MM.1S (cell line): Measurements from ENCODE around the gene CHMP4A.

Experiments used
- DNase-seq: peaks from one replicate; pipeline ENCODE4 v3.0.0-alpha.2; 2015
- H2AFZ ChIP-seq: fragments of 300-600 bp; sonication (generic); 2 replicates; pipeline ENCODE4 v1.6.0; 2016; ENCODE audit warnings: antibody characterized with exemption, low read length
- H3F3A ChIP-seq: fragments of 300-600 bp; sonication (generic); 2 replicates; pipeline ENCODE4 v1.6.1; 2016; ENCODE audit warnings: mild to moderate bottlenecking, antibody characterized with exemption, low read length, moderate library complexity, mixed read lengths; ENCODE audit not compliant: insufficient read depth
- H3K27ac ChIP-seq: fragments of 300-600 bp; sonication (generic); 2 replicates; pipeline ENCODE4 v1.5.1; 2016; ENCODE audit warnings: mild to moderate bottlenecking, low read length
- H3K27me3 ChIP-seq: fragments of 300-600 bp; sonication (generic); replicated peaks from 2 replicates; pipeline ENCODE4 v1.6.0; 2016; ENCODE audit warnings: low read length; ENCODE audit not compliant: insufficient read depth
- H3K36me3 ChIP-seq: fragments of 300-600 bp; sonication (generic); replicated peaks from 2 replicates; pipeline ENCODE4 v1.6.1; 2016; ENCODE audit warnings: mild to moderate bottlenecking, low read length, mixed read lengths; ENCODE audit not compliant: insufficient read depth
- H3K4me1 ChIP-seq: fragments of 300-600 bp; sonication (generic); 2 replicates; pipeline ENCODE4 v1.6.1; 2016; ENCODE audit warnings: low read length, mixed read lengths
- H3K4me2 ChIP-seq: fragments of 300-600 bp; sonication (generic); 2 replicates; pipeline ENCODE4 v1.6.0; 2016; ENCODE audit warnings: low read depth, low read length
- H3K4me3 ChIP-seq: fragments of 300-600 bp; sonication (generic); 2 replicates; pipeline ENCODE4 v1.5.1; 2016; ENCODE audit warnings: low read length, mixed read lengths
- H3K79me2 ChIP-seq: fragments of 300-600 bp; sonication (generic); 2 replicates; pipeline ENCODE4 v1.6.1; 2016; ENCODE audit warnings: mixed run types, low read length, mixed read lengths
- H3K9ac ChIP-seq: fragments of 300-600 bp; sonication (generic); 2 replicates; pipeline ENCODE4 v1.6.1; 2016; ENCODE audit warnings: low read length, mixed read lengths
- H3K9me2 ChIP-seq: fragments of 300-600 bp; sonication (generic); replicated peaks from 2 replicates; pipeline ENCODE4 v1.6.1; 2016; ENCODE audit warnings: mild to moderate bottlenecking, low read length, mixed read lengths; ENCODE audit not compliant: insufficient read depth
- H3K9me3 ChIP-seq: fragments of 300-600 bp; sonication (generic); replicated peaks from 2 replicates; pipeline ENCODE4 v1.6.1; 2016; ENCODE audit warnings: mild to moderate bottlenecking, low read length, mixed read lengths; ENCODE audit not compliant: insufficient read depth
- H4K20me1 ChIP-seq: fragments of 300-600 bp; sonication (generic); 2 replicates; pipeline ENCODE4 v1.6.1; 2016; ENCODE audit warnings: mild to moderate bottlenecking, low read length, moderate library complexity, mixed read lengths; ENCODE audit not compliant: insufficient read depth
- CTCF ChIP-seq: fragments of 300-600 bp; sonication (generic); IDR thresholded peaks from 2 replicates; pipeline ENCODE4 v1.5.1; 2016; ENCODE audit warnings: antibody characterized with exemption, low read length, mixed read lengths
- EZH2 ChIP-seq: fragments of 300-600 bp; sonication (generic); optimal IDR thresholded peaks from 2 replicates; pipeline ENCODE3; 2017; ENCODE audit warnings: low read depth, mild to moderate bottlenecking, antibody characterized with exemption, low read length, mixed read lengths
- EZH2phosphoT487 ChIP-seq: fragments of 300-600 bp; sonication (generic); IDR thresholded peaks from 2 replicates; pipeline ENCODE4 v1.6.1; 2018; ENCODE audit warnings: antibody characterized with exemption, low read length

Gene CHMP4A

DNA sequence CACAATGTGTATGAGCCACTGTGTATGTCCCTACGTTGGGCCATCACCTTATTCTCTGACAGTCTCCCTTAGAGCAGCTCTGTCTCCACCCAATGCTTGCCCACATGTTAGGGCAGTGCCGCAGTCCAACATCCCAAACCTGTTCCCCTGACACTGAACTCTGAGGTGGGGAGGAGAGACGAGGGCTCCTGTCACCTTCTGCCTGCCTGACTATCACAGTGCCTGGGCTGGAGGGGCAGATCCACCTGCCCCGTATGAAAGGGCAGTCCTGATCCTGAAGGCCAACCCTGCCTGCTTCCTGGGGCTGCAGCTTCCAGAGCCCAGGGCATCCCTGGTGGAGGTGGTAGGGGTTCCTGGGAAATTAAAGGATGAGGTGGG lies 47.5 kb upstream of the CHMP4A start:
- Histone ChIP-seq H2AFZ (no peak overlapping the region), H3K9me3 (no peaks in the 10 kb centered on the region), H4K20me1 (no peaks in the 10 kb centered on the region), H3K4me3 (no peak overlapping the region), H3F3A (no peaks in the 10 kb centered on the region), H3K9me2 (no peaks in the 10 kb centered on the region), H3K27me3 (no peaks in the 10 kb centered on the region), H3K36me3 (no peaks in the 10 kb centered on the region), H3K27ac (no peak overlapping the region), H3K79me2 (no peaks in the 10 kb centered on the region), H3K4me1 (no peaks in the 10 kb centered on the region), H3K4me2 (no peak overlapping the region), H3K9ac (no peak overlapping the region)
- TF ChIP-seq EZH2phosphoT487 (no peak), EZH2 (no peak), CTCF (no peak)
- no peak for DNase-seq

GRCh38 chr14:24260026-24260779 lies 46.9 kb upstream of the CHMP4A start:
- Histone ChIP-seq H3K4me3 (no peak overlapping the region), H3K4me2 (no peak overlapping the region), H4K20me1 (no peaks in the 10 kb centered on the region), H3K27me3 (no peaks in the 10 kb centered on the region), H3K9me3 (no peaks in the 10 kb centered on the region), H3K27ac (no peak overlapping the region), H3K79me2 (no peaks in the 10 kb centered on the region), H3K4me1 (no peaks in the 10 kb centered on the region), H2AFZ (no peak overlapping the region), H3K9me2 (no peaks in the 10 kb centered on the region), H3F3A (no peaks in the 10 kb centered on the region), H3K36me3 (no peaks in the 10 kb centered on the region), H3K9ac (no peak overlapping the region)
- TF ChIP-seq EZH2 = no peak
- DNase-seq = no peak

DNA sequence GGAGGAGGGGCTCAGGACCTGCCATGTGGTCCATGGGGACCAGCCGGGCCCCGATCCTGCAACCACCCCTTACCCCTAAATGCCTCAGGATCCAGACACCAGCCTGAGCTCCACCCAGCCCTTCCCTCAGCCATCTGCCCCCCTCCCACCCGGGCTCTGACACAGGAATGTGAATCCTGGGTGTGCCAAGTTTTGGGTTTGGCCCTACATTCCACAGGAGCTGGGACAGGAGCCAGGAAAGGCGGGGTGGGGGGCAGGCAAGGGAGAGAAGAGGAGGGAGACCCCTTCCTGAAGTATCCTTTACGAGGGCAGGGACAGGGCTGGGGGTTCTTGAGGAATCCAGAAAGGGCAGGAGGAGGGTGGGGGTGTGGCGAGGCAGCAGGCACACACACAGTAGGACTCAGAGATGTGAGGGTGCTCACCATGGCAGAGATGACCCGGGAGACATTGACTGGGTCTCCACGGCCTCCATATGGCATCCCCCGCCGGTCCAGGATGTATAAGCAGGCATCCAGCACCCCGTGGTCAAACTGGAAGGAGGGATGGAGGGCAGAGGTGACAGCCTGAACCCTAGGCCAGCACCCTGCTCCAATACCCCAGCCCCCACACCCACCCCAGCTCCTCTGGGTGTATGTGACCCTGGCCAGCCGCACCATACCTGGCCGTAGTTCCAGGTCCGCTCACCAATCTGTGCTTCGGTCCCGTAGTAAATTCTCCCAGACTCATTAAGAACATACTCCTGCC lies 46.2 kb upstream of the CHMP4A start:
- H3F3A ChIP-seq = no peaks in the 10 kb centered on the region
- no peak overlapping the region for H3K27ac ChIP-seq
- H3K9ac ChIP-seq = no peak overlapping the region
- no peaks in the 10 kb centered on the region for H3K36me3 ChIP-seq
- no peaks in the 10 kb centered on the region for H3K4me1 ChIP-seq
- no peak overlapping the region for H3K4me3 ChIP-seq
- no peak for DNase-seq
- no peaks in the 10 kb centered on the region for H3K9me2 ChIP-seq
- H3K9me3 ChIP-seq = no peaks in the 10 kb centered on the region
- no peaks in the 10 kb centered on the region for H3K27me3 ChIP-seq
- no peaks in the 10 kb centered on the region for H3K79me2 ChIP-seq
- H3K4me2 ChIP-seq = no peak overlapping the region
- H2AFZ ChIP-seq = no peak overlapping the region
- no peak for TF ChIP-seq CTCF
- TF ChIP-seq EZH2phosphoT487 = no peak
- no peak for TF ChIP-seq EZH2
- no peaks in the 10 kb centered on the region for H4K20me1 ChIP-seq
